ENCODE data around the gene DIPK1B.

DIPK1B gene

GRCh38 chr9:136671646-136672430 lies 40.5 kb upstream of the DIPK1B start:
- H3K4me3 ChIP-seq, result no peak overlapping the region
- peak overlapping the region in 1 of 21 experiments; percentile 17 for H3K27ac ChIP-seq

- no peak overlapping the region for H3K27ac ChIP-seq
- no peak overlapping the region for H3K4me3 ChIP-seq
These were observed 39.8 kb upstream of the DIPK1B start for GRCh38 chr9:136672431-136673087.

GRCh38 chr9:136673088-136673974 lies 39.0 kb upstream of the DIPK1B start:
- Histone ChIP-seq H3K27ac (no peak overlapping the region), H3K4me3 (no peak overlapping the region)

GRCh38 chr9:136673975-136674785 lies 38.2 kb upstream of the DIPK1B start:
- H3K4me3 ChIP-seq, result no peak overlapping the region
- H3K27ac ChIP-seq, result no peak overlapping the region

- Histone ChIP-seq H3K4me3 (no peak overlapping the region), H3K27ac (no peak overlapping the region)
These were observed 37.5 kb upstream of the DIPK1B start for GRCh38 chr9:136674786-136675349.

GRCh38 chr9:136675477-136676296 lies 36.7 kb upstream of the DIPK1B start:
- H3K27ac ChIP-seq, result peak overlapping the region in 1 of 21 experiments; percentile 6
- no peak overlapping the region for H3K4me3 ChIP-seq

- Histone ChIP-seq H3K27ac (no peak overlapping the region), H3K4me3 (no peak overlapping the region)
These were observed 36.0 kb upstream of the DIPK1B start for GRCh38 chr9:136676297-136676794.

GRCh38 chr9:136676920-136677686 lies 35.3 kb upstream of the DIPK1B start:
- Histone ChIP-seq H3K27ac (no peak overlapping the region), H3K4me3 (no peak overlapping the region)

GRCh38 chr9:136678034-136678433 lies 34.3 kb upstream of the DIPK1B start:
- Histone ChIP-seq H3K27ac (no peak overlapping the region), H3K4me3 (no peak overlapping the region)

- Histone ChIP-seq H3K4me3 (no peak overlapping the region), H3K27ac (no peak overlapping the region)
These were observed 33.7 kb upstream of the DIPK1B start for GRCh38 chr9:136678624-136679023.

GRCh38 chr9:136679431-136679941 lies 32.9 kb upstream of the DIPK1B start:
- Histone ChIP-seq H3K27ac (peak overlapping the region in 2 of 21 experiments; percentile 18 to 31), H3K4me3 (no peak overlapping the region)

GRCh38 chr9:136681029-136681428 lies 31.3 kb upstream of the DIPK1B start:
- no peak overlapping the region for H3K4me3 ChIP-seq
- H3K27ac ChIP-seq, result no peak overlapping the region

GRCh38 chr9:136681945-136682699 lies 30.2 kb upstream of the DIPK1B start:
- no peak overlapping the region for H3K27ac ChIP-seq
- no peak overlapping the region for H3K4me3 ChIP-seq

GRCh38 chr9:136682710-136683109 lies 29.7 kb upstream of the DIPK1B start:
- Histone ChIP-seq H3K4me3 (no peak overlapping the region), H3K27ac (no peak overlapping the region)

GRCh38 chr9:136683173-136683745 lies 29.1 kb upstream of the DIPK1B start:
- H3K4me3 ChIP-seq, result no peak overlapping the region
- H3K27ac ChIP-seq, result no peak overlapping the region

- no peak overlapping the region for H3K4me3 ChIP-seq
- no peak overlapping the region for H3K27ac ChIP-seq
These were observed 28.6 kb upstream of the DIPK1B start for GRCh38 chr9:136683755-136684154.
